SU-DHL-6 (cell line): ENCODE data around the gene NLRP3.
"Not testable (repeated sequence)": the region's sequence is repeated elsewhere in the genome, so short reads cannot be mapped to it uniquely, and the experiment has no call there.

Experiments
- H2AFZ ChIP-seq: fragments of 200-600 bp; sonication (generic); 2 replicates; pipeline ENCODE4 v1.6.1; 2014; ENCODE audit warnings: low read depth, mild to moderate bottlenecking, moderate library complexity, mixed read lengths, antibody characterized with exemption, low read length; ENCODE audit not compliant: severe bottlenecking
- H3F3A ChIP-seq: fragments of 200-600 bp; shearing (Covaris generic); 2 replicates; pipeline ENCODE4 v1.6.0; 2016; ENCODE audit warnings: antibody characterized with exemption, mild to moderate bottlenecking; ENCODE audit not compliant: insufficient read depth
- H3K27ac ChIP-seq: fragments of 200-600 bp; sonication (generic); 2 replicates; pipeline ENCODE4 v1.5.1; 2016; ENCODE audit warnings: low read depth, mild to moderate bottlenecking, low read length, moderate library complexity, mixed read lengths
- H3K27me3 ChIP-seq: fragments of 200-600 bp; sonication (generic), shearing (Covaris generic); 2 replicates; pipeline ENCODE4 v1.6.0; 2014; ENCODE audit warnings: mild to moderate bottlenecking, low read length
- H3K36me3 ChIP-seq: fragments of 200-600 bp; sonication (generic); 2 replicates; pipeline ENCODE4 v1.6.1; 2014; ENCODE audit warnings: mild to moderate bottlenecking, low read length, mixed read lengths
- H3K4me2 ChIP-seq: fragments of 300-600, 200-600 bp; shearing (Covaris generic), sonication (generic); 2 replicates; pipeline ENCODE4 v1.6.0; 2014; ENCODE audit warnings: low read length, low read depth, mild to moderate bottlenecking; ENCODE audit not compliant: poor library complexity, severe bottlenecking
- H3K4me3 ChIP-seq: fragments of 200-600 bp; sonication (generic); 2 replicates; pipeline ENCODE4 v1.5.1; 2014; ENCODE audit warnings: antibody characterized with exemption, low read length, mild to moderate bottlenecking, mixed read lengths; ENCODE audit not compliant: insufficient read depth, poor library complexity, severe bottlenecking
- H3K79me2 ChIP-seq: fragments of 200-600 bp; sonication (generic); 2 replicates; pipeline ENCODE4 v1.6.1; 2014; ENCODE audit warnings: mild to moderate bottlenecking, low read length, moderate library complexity; ENCODE audit not compliant: insufficient read depth
- H3K9ac ChIP-seq: fragments of 200-600 bp; sonication (generic); 2 replicates; pipeline ENCODE4 v1.7.0; 2014; ENCODE audit warnings: mild to moderate bottlenecking, low read length
- H3K9me2 ChIP-seq: fragments of 200-600 bp; sonication (generic); replicated peaks from 2 replicates; pipeline ENCODE4 v1.6.1; 2014; ENCODE audit warnings: low read length; ENCODE audit not compliant: insufficient read depth
- H3K9me3 ChIP-seq: fragments of 200-600 bp; sonication (generic); 2 replicates; pipeline ENCODE4 v1.6.1; 2014; ENCODE audit warnings: low read length, mixed read lengths; ENCODE audit not compliant: insufficient read depth
- H4K20me1 ChIP-seq: fragments of 200-600 bp; sonication (generic); 2 replicates; pipeline ENCODE4 v1.6.1; 2014; ENCODE audit warnings: low read depth, mild to moderate bottlenecking, antibody characterized with exemption, low read length, moderate library complexity, mixed read lengths
- EZH2phosphoT487 ChIP-seq: fragments of 200-600 bp; sonication (generic), shearing (Covaris generic); conservative IDR thresholded peaks from 2 replicates; pipeline ENCODE4 v1.6.1; 2018; ENCODE audit warnings: mild to moderate bottlenecking, antibody characterized with exemption, low read length, moderate library complexity, mixed read lengths
- TF ChIP-seq, protein P1 (sequence below): fragments of 200-600 bp; sonication (generic); IDR thresholded peaks from one replicate; pipeline ENCODE4 v1.5.1; 2017; ENCODE audit warnings: antibody characterized with exemption, mild to moderate bottlenecking, low read length, moderate library complexity; ENCODE audit not compliant: insufficient read depth, poor library complexity, severe bottlenecking

Gene NLRP3

GRCh38 chr1:247371801-247372259 is 44.1 kb upstream of the NLRP3 start:
- no peak overlapping the region for H3K27ac ChIP-seq
- no peak overlapping the region for H3K4me3 ChIP-seq
- H4K20me1 ChIP-seq = no peaks in the 10 kb centered on the region
- H2AFZ ChIP-seq = no peak overlapping the region
- H3F3A ChIP-seq = no peaks in the 10 kb centered on the region
- H3K4me2 ChIP-seq = no peak overlapping the region
- H3K36me3 ChIP-seq = no peaks in the 10 kb centered on the region
- no peaks in the 10 kb centered on the region for H3K79me2 ChIP-seq
- no peak overlapping the region for H3K9ac ChIP-seq
- H3K9me2 ChIP-seq = no peaks in the 10 kb centered on the region
- no peak for TF ChIP-seq EZH2phosphoT487
- TF ChIP-seq, protein P1, sequence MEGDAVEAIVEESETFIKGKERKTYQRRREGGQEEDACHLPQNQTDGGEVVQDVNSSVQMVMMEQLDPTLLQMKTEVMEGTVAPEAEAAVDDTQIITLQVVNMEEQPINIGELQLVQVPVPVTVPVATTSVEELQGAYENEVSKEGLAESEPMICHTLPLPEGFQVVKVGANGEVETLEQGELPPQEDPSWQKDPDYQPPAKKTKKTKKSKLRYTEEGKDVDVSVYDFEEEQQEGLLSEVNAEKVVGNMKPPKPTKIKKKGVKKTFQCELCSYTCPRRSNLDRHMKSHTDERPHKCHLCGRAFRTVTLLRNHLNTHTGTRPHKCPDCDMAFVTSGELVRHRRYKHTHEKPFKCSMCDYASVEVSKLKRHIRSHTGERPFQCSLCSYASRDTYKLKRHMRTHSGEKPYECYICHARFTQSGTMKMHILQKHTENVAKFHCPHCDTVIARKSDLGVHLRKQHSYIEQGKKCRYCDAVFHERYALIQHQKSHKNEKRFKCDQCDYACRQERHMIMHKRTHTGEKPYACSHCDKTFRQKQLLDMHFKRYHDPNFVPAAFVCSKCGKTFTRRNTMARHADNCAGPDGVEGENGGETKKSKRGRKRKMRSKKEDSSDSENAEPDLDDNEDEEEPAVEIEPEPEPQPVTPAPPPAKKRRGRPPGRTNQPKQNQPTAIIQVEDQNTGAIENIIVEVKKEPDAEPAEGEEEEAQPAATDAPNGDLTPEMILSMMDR = no peak
- no peaks in the 10 kb centered on the region for H3K9me3 ChIP-seq
- H3K27me3 ChIP-seq = no peaks in the 10 kb centered on the region

GRCh38 chr1:247373721-247374141 is 42.2 kb upstream of the NLRP3 start:
- Histone ChIP-seq H3K4me3 (no peak overlapping the region), H3K9me2 (no peaks in the 10 kb centered on the region), H3K27me3 (no peaks in the 10 kb centered on the region), H2AFZ (no peak overlapping the region), H3K79me2 (no peaks in the 10 kb centered on the region), H3F3A (no peaks in the 10 kb centered on the region), H4K20me1 (no peaks in the 10 kb centered on the region), H3K36me3 (no peaks in the 10 kb centered on the region), H3K27ac (no peak overlapping the region), H3K9me3 (no peaks in the 10 kb centered on the region), H3K4me2 (no peak overlapping the region), H3K9ac (no peak overlapping the region)
- no peak for TF ChIP-seq EZH2phosphoT487
- TF ChIP-seq, protein P1 = no peak

DNA sequence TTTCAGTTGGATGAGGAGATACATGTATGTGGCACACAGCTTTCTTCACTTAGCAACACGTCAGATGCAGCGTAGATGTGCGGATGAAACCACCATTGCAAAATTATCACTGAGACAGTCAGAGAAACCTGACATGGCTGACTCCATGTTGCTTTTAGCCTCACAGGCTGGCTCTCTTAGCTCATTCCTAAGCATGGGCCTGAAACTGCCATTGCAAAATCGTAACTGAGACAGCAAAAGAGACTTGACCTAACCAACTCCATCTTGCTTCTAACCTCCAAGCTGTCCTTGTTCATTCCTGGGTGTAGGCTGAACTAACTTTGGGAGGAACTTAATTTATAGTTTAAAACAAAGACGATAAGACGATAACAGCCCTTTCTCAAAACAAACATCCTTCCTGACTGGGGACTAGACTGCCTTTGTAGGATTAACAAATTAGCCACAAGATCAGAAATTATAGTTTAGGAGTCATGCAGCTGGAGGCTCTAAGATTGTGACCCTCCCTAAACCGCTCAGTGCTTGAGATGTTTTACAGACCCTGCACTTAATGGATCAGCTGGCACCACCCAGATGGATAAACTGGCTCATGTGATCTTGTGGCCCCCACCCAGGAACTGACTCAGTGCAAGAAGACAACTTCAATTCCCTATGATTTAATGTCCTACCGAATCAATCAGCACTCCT is 41.2 kb upstream of the NLRP3 start:
- H3K36me3 ChIP-seq, H3K9me3 ChIP-seq, H3K79me2 ChIP-seq, H3K4me2 ChIP-seq, H3K4me3 ChIP-seq, H2AFZ ChIP-seq, H3K9me2 ChIP-seq, H3K27me3 ChIP-seq, H3K27ac ChIP-seq, H3K9ac ChIP-seq, H3F3A ChIP-seq, H4K20me1 ChIP-seq: not testable (repeated sequence)

DNA sequence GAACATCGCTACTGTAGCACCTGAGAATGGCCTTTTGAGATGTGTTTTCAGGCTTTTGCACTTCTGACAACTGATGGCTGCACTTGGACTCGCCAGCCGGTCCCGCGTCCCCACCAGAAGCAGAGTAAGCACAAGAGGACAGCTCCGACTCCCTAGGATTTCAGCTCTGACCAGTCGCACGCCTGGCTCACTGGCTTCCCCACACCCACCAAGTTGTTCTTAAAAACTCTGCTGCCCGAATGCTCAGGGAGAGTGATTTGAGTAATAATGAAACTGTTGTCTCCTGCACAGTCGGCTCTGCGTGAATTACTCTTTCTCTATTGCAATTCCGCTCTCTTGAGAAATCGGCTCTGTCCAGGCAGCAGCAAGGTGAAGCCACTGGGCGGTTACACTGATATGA is 40.2 kb upstream of the NLRP3 start:
- TF ChIP-seq EZH2phosphoT487 = no peak
- TF ChIP-seq, protein P1 = no peak
- H3K4me3 ChIP-seq = no peak overlapping the region
- no peak overlapping the region for H3K9ac ChIP-seq

More for the DNA sequence above, 40.2 kb upstream of the NLRP3 start:
- no peaks in the 10 kb centered on the region for H3K79me2 ChIP-seq
- no peaks in the 10 kb centered on the region for H4K20me1 ChIP-seq
- no peak overlapping the region for H2AFZ ChIP-seq
- no peaks in the 10 kb centered on the region for H3K9me2 ChIP-seq
- H3K36me3 ChIP-seq = no peaks in the 10 kb centered on the region
- no peaks in the 10 kb centered on the region for H3F3A ChIP-seq
- H3K27ac ChIP-seq = no peak overlapping the region
- H3K9me3 ChIP-seq = no peaks in the 10 kb centered on the region
- no peaks in the 10 kb centered on the region for H3K27me3 ChIP-seq
- no peak overlapping the region for H3K4me2 ChIP-seq
